MM.1S (cell line): Measurements from ENCODE around the gene BMAL1.

Experiments
- CTCF ChIP-seq: fragments of 300-600 bp; sonication (generic); IDR thresholded peaks from 2 replicates; pipeline ENCODE4 v1.5.1; 2016; ENCODE audit warnings: antibody characterized with exemption, low read length, mixed read lengths
- EZH2 ChIP-seq: fragments of 300-600 bp; sonication (generic); optimal IDR thresholded peaks from 2 replicates; pipeline ENCODE3; 2017; ENCODE audit warnings: low read depth, mild to moderate bottlenecking, antibody characterized with exemption, low read length, mixed read lengths
- EZH2phosphoT487 ChIP-seq: fragments of 300-600 bp; sonication (generic); IDR thresholded peaks from 2 replicates; pipeline ENCODE4 v1.6.1; 2018; ENCODE audit warnings: antibody characterized with exemption, low read length

- TF ChIP-seq CTCF (no peak), EZH2 (no peak), EZH2phosphoT487 (no peak)
These were observed 44.3 kb upstream of the BMAL1 start for GRCh38 chr11:13233173-13233745.
